H9 (cell line): ENCODE measurements around the gene TRIM23. TPM values are rescaled to one million over a fixed set of nuclear protein-coding genes. Genes with fewer than 3 reads are reported as not detected.
A peak's percentile ranks its signal among the peaks of the same experiment; 100 is the strongest.

ENCODE experiments used
- DNase-seq: peaks from one replicate; pipeline ENCODE4 v3.0.0-alpha.2; 2017
- H2AFZ ChIP-seq: one replicate; pipeline ENCODE4 v1.6.1; 2013; ENCODE audit warnings: mild to moderate bottlenecking, low read length, control low read depth, moderate library complexity
- H2AK5ac ChIP-seq: 2 replicates; pipeline ENCODE4 v1.6.1; 2013; ENCODE audit warnings: low read length, control low read depth, mixed read lengths; ENCODE audit not compliant: insufficient read length
- H2BK120ac ChIP-seq: one replicate; pipeline ENCODE4 v1.6.1; 2013; ENCODE audit warnings: low read depth, mild to moderate bottlenecking, low read length, control low read depth, inconsistent platforms; ENCODE audit not compliant: poor library complexity, severe bottlenecking
- H2BK12ac ChIP-seq: 2 replicates; pipeline ENCODE4 v1.6.1; 2013; ENCODE audit warnings: low read length, control low read depth, mixed read lengths, low read depth; ENCODE audit not compliant: insufficient read length
- H2BK15ac ChIP-seq: 2 replicates; pipeline ENCODE4 v1.6.1; 2013; ENCODE audit warnings: low read depth, low read length, control low read depth
- H2BK20ac ChIP-seq: one replicate; pipeline ENCODE4 v1.6.1; 2013; ENCODE audit warnings: low read depth, mild to moderate bottlenecking, low read length, control low read depth, inconsistent platforms; ENCODE audit not compliant: poor library complexity, severe bottlenecking
- H2BK5ac ChIP-seq: 2 replicates; pipeline ENCODE4 v1.6.1; 2013; ENCODE audit warnings: low read length, control low read depth, mixed read lengths; ENCODE audit not compliant: insufficient read length
- H3K14ac ChIP-seq: 2 replicates; pipeline ENCODE4 v1.6.1; 2013; ENCODE audit warnings: low read length, control low read depth; ENCODE audit not compliant: insufficient read depth
- H3K18ac ChIP-seq: 2 replicates; pipeline ENCODE4 v1.6.1; 2013; ENCODE audit warnings: low read depth, mild to moderate bottlenecking, mixed read lengths, low read length, control low read depth; ENCODE audit not compliant: insufficient read length
- H3K23ac ChIP-seq: 2 replicates; pipeline ENCODE4 v1.6.1; 2013; ENCODE audit warnings: low read length, control low read depth, mixed read lengths, low read depth; ENCODE audit not compliant: insufficient read length
- H3K23me2 ChIP-seq: 2 replicates; pipeline ENCODE4 v1.6.1; 2013; ENCODE audit warnings: low read depth, mild to moderate bottlenecking, mixed read lengths, low read length, control low read depth; ENCODE audit not compliant: insufficient read length, poor library complexity, severe bottlenecking
- H3K27ac ChIP-seq: 2 replicates; pipeline ENCODE4 v1.5.1; 2013; ENCODE audit warnings: low read length, control low read depth, mixed read lengths, low read depth; ENCODE audit not compliant: insufficient read length
- H3K27me3 ChIP-seq: 2 replicates; pipeline ENCODE4 v1.6.1; 2013; ENCODE audit warnings: low read length, control low read depth, inconsistent platforms; ENCODE audit not compliant: insufficient read depth
- H3K4ac ChIP-seq: 2 replicates; pipeline ENCODE4 v1.6.1; 2013; ENCODE audit warnings: low read depth, mild to moderate bottlenecking, control low read depth, inconsistent platforms, low read length, moderate library complexity
- H3K4me1 ChIP-seq: 2 replicates; pipeline ENCODE4 v1.6.1; 2013; ENCODE audit warnings: low read length, control low read depth, inconsistent platforms; ENCODE audit not compliant: insufficient read depth
- H3K4me2 ChIP-seq: 2 replicates; pipeline ENCODE4 v1.6.1; 2013; ENCODE audit warnings: low read length, control low read depth, mixed read lengths; ENCODE audit not compliant: insufficient read length, insufficient read depth
- H3K56ac ChIP-seq: 2 replicates; pipeline ENCODE4 v1.6.1; 2013; ENCODE audit warnings: low read depth, mild to moderate bottlenecking, mixed read lengths, low read length, control low read depth; ENCODE audit not compliant: insufficient read length
- H3K79me1 ChIP-seq: 2 replicates; pipeline ENCODE4 v1.6.1; 2013; ENCODE audit warnings: low read depth, mild to moderate bottlenecking, moderate library complexity, low read length, control low read depth, inconsistent platforms; ENCODE audit not compliant: insufficient read depth, poor library complexity, severe bottlenecking
- H3K79me2 ChIP-seq: 2 replicates; pipeline ENCODE4 v1.6.1; 2013; ENCODE audit warnings: low read length, control low read depth, inconsistent platforms; ENCODE audit not compliant: insufficient read depth
- H3K9ac ChIP-seq: 2 replicates; pipeline ENCODE4 v1.6.1; 2013; ENCODE audit warnings: low read length, control low read depth, mixed read lengths; ENCODE audit not compliant: insufficient read length; ENCODE audit errors: extremely low read depth
- H3K9me3 ChIP-seq: one replicate; pipeline ENCODE4 v1.6.1; 2013; ENCODE audit warnings: low read depth, low read length, inconsistent platforms; ENCODE audit not compliant: control insufficient read depth
- H3T11ph ChIP-seq: one replicate; pipeline ENCODE4 v1.6.1; 2013; ENCODE audit warnings: mild to moderate bottlenecking, low read length, control low read depth, inconsistent platforms
- H4K20me1 ChIP-seq: one replicate; pipeline ENCODE4 v1.6.1; 2013; ENCODE audit not compliant: control insufficient read depth, insufficient read length, insufficient read depth
- H4K5ac ChIP-seq: 2 replicates; pipeline ENCODE4 v1.6.1; 2013; ENCODE audit warnings: low read depth, mild to moderate bottlenecking, mixed read lengths, low read length, control low read depth; ENCODE audit not compliant: insufficient read length
- H4K8ac ChIP-seq: replicated peaks from 2 replicates; pipeline ENCODE4 v1.6.1; 2013; ENCODE audit warnings: low read length, control low read depth, mixed read lengths, low read depth; ENCODE audit not compliant: insufficient read length
- H4K91ac ChIP-seq: 2 replicates; pipeline ENCODE4 v1.6.1; 2013; ENCODE audit warnings: low read depth, mild to moderate bottlenecking, moderate library complexity, mixed read lengths, low read length, control low read depth; ENCODE audit not compliant: insufficient read length
- H3K27ac Mint-ChIP-seq, 3 experiments: 2 replicates in 2 of 3; 3 replicates in 1 of 3; pipeline ENCODE4 v1.8.0; 2020 to 2021; ENCODE audit warnings: mixed read lengths in 3 of 3, mild to moderate bottlenecking in 1 of 3, moderate library complexity in 1 of 3
- H3K27me3 Mint-ChIP-seq: 2 replicates; pipeline ENCODE4 v1.8.0; 2021; ENCODE audit warnings: low read depth, mild to moderate bottlenecking, moderate library complexity, mixed read lengths
- H3K36me3 Mint-ChIP-seq, 3 experiments: 2 replicates in 2 of 3; 3 replicates in 1 of 3; pipeline ENCODE4 v1.8.0; 2020 to 2021; ENCODE audit warnings: low read depth in 3 of 3, mixed read lengths in 3 of 3; ENCODE audit not compliant: insufficient read depth in 1 of 3
- H3K4me1 Mint-ChIP-seq, 2 experiments: 2 replicates each; pipeline ENCODE4 v1.8.0; 2020; ENCODE audit warnings: mixed read lengths in 2 of 2
- H3K4me3 Mint-ChIP-seq, 2 experiments: 2 replicates in 1 of 2; 3 replicates in 1 of 2; pipeline ENCODE4 v1.8.0; 2020 to 2021; ENCODE audit warnings: mild to moderate bottlenecking in 2 of 2, mixed read lengths in 2 of 2, moderate library complexity in 1 of 2
- H3K9me3 Mint-ChIP-seq, 2 experiments: 2 replicates in 1 of 2; 3 replicates in 1 of 2; pipeline ENCODE4 v1.8.0; 2020; ENCODE audit warnings: mild to moderate bottlenecking in 2 of 2, mixed read lengths in 2 of 2, moderate library complexity in 1 of 2
- total RNA-seq: library from RNA; stranded (reverse); gene quantifications from 2 replicates; pipeline ENCODE4 v1.2.1, GENCODE V29; 2021
- TF ChIP-seq, protein P1 (sequence below): fragments of 200-600 bp; sonication (generic); conservative IDR thresholded peaks from 3 replicates; pipeline ENCODE4 v1.8.0; 2021; ENCODE audit warnings: antibody characterized with exemption, mild to moderate bottlenecking

TRIM23 gene
- total RNA-seq, 1 experiment from 2014 or later, result 12.9 TPM

DNA sequence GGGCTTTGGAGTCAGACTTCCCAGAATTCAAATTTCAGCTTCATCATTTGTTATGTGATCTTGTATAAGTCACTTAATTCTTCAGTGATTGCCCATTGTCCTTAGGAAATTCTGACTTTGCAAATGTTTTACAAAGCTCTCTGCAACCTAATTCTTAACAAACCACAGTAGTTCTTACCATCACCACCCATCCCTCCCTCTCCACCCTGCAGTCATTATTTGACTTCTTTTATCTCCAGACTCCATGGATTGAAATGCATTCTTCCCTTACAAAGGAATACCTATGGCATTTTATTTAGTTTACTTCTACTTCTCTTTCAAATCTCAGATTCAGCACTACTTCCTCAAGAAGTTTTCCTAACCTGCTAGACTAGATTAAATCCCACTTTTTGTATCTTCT, 23.8 kb upstream of the TRIM23 start:
- Histone ChIP-seq H4K91ac (no peak overlapping the region), H3K27me3 (no peaks in the 10 kb centered on the region), H2BK120ac (no peak overlapping the region), H3K23ac (no peak overlapping the region), H3K9ac (no peak overlapping the region), H3K27ac (no peak overlapping the region), H2BK12ac (no peak overlapping the region), H3K56ac (no peak overlapping the region), H4K8ac (no peak overlapping the region), H2BK20ac (no peak overlapping the region), H3K79me2 (no peaks in the 10 kb centered on the region), H4K5ac (no peak overlapping the region), H2BK15ac (no peak overlapping the region), H3K4me2 (no peak overlapping the region), H3K79me1 (no peaks in the 10 kb centered on the region), H2AFZ (no peak overlapping the region), H3K18ac (no peak overlapping the region), H3K4me1 (no peaks in the 10 kb centered on the region), H3K23me2 (no peaks in the 10 kb centered on the region), H3K4ac (no peak overlapping the region), H3K14ac (no peak overlapping the region), H3T11ph (no peak overlapping the region), H3K9me3 (no peaks in the 10 kb centered on the region), H2BK5ac (no peak overlapping the region), H2AK5ac (no peak overlapping the region), H4K20me1 (no peaks in the 10 kb centered on the region)
- DNase-seq, result no peak
- Mint-ChIP-seq H3K36me3 (peaks cover 0 to 5% (median 0%) of the 10 kb centered on the region in 3 experiments; a peak in 2 of 7 replicates), H3K27ac (peak overlapping the region; percentile 32 to 74 (median 69); a peak in 6 of 7 replicates), H3K4me1 (peaks cover 12 to 19% of the 10 kb centered on the region in 2 experiments), H3K27me3 (no peaks in the 10 kb centered on the region), H3K4me3 (no peak overlapping the region), H3K9me3 (no peaks in the 10 kb centered on the region)
- TF ChIP-seq, protein P1, sequence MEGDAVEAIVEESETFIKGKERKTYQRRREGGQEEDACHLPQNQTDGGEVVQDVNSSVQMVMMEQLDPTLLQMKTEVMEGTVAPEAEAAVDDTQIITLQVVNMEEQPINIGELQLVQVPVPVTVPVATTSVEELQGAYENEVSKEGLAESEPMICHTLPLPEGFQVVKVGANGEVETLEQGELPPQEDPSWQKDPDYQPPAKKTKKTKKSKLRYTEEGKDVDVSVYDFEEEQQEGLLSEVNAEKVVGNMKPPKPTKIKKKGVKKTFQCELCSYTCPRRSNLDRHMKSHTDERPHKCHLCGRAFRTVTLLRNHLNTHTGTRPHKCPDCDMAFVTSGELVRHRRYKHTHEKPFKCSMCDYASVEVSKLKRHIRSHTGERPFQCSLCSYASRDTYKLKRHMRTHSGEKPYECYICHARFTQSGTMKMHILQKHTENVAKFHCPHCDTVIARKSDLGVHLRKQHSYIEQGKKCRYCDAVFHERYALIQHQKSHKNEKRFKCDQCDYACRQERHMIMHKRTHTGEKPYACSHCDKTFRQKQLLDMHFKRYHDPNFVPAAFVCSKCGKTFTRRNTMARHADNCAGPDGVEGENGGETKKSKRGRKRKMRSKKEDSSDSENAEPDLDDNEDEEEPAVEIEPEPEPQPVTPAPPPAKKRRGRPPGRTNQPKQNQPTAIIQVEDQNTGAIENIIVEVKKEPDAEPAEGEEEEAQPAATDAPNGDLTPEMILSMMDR, result no peak
